T47D (cell line): ENCODE results near the gene LRMDA.

ENCODE experiments used
- DNase-seq, 2 experiments: peaks; one replicate each; pipeline versions ENCODE4 v3.0.0 to v3.0.0-alpha.2; 2011 to 2012; ENCODE audit warnings: low read depth in 1 of 2, low spot score in 1 of 2
- JUND ChIP-seq: IDR thresholded peaks from 2 replicates; pipeline ENCODE4 v1.6.1; 2012; ENCODE audit warnings: low read depth
- in situ Hi-C: cut with HindIII; loops from 2 replicates; pipeline ENCODE4 v1.10.0; 2016; ENCODE audit warnings: low sequenced_read_pairs, low pct_unique_long_range_greater_than_20kb

The LRMDA gene

GRCh38 chr10:76007667-76008181 lies 576.3 kb downstream of the LRMDA start:
- DNase-seq, result no peak
- in situ Hi-C loops, result no loop called here
- no peak for TF ChIP-seq JUND

- in situ Hi-C loops, result no loop called here
- TF ChIP-seq JUND, result no peak
- DNase-seq, result no peak
These were observed 578.1 kb downstream of the LRMDA start for GRCh38 chr10:76009531-76009930.

DNA sequence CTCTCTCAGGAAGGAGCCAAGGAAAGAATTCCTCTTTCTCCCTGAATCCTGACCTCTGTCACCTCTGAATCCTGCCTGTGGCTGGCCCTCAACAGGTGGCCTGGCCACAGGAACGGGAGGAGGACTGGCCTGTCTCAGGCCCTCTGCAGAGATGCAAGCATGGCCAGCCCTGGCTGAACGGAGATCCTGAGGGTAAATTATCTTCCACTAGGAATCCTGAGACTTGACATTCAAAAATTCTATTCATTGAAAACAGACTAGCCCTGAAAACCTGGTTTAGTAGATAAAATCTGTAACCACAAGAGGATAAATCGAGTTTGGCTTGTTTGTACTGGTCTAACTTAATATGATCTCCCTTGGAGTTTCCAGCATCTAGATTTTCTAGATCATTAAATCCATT lies 579.3 kb downstream of the LRMDA start:
- peak in 1 of 2 experiments; percentile 74 for DNase-seq
- in situ Hi-C loops, result no loop called here
- TF ChIP-seq JUND, result no peak

GRCh38 chr10:76012716-76013327 lies 581.4 kb downstream of the LRMDA start:
- in situ Hi-C loops, result no loop called here
- no peak for TF ChIP-seq JUND
- no peak for DNase-seq

DNA sequence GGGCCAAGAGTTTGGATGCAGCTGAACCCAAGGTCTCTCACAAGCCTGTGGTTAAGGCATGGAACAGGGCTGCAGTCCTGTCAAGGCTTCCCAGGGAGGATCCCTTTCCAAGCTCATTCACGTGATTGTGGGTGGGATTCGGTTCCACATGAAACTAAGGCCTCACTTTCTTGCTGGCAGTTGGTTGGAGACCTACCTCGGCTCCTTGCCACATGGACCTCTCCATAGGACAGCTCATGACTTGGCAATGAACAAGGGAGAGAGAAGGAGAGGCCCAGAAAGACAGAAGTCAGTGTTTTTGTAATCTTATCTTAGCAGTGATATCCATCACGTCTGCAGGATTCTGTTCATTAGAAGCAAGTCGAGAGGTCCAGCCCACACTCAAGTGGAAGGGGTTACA lies 583.8 kb downstream of the LRMDA start:
- DNase-seq, result no peak
- in situ Hi-C loops, result no loop called here
- TF ChIP-seq JUND, result no peak

DNA sequence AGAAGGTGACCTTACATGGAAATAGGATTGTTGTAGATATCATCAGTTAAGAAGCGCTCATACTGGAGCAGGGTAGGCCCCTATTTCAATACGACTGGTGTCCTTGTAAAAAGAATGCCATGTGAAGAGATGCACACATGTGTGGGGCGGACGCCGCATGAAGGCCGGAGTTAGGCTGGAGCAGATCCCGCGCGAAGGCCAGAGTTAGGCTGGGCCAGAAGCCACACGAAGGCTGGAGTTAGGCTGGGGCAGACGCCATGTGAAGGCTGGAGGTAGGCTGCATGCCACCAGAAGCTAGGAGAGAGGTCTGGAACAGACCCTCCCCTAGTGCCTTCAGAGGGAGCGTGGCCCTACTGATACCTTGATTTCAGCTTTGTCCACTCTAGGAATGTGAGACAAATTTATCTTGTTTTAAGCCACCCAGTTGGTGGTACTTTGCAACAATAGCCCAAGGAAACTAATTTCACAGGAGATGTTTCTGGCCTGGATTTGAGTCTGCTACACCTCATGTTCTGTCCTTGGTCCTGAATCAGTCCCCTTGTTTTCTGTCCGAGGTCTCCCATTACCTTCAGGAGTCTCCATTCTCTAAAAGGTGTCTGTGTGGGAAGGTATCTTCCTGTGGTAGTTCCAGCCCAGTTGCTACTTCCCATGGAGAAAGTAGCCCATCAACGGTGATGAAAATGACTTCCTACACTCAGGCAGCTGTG lies 585.8 kb downstream of the LRMDA start:
- DNase-seq, result peak; percentile 58 to 60
- TF ChIP-seq JUND, result no peak
- in situ Hi-C loops, result no loop called here

GRCh38 chr10:76017733-76018433 lies 586.5 kb downstream of the LRMDA start:
- no peak for DNase-seq
- TF ChIP-seq JUND, result no peak
- in situ Hi-C loops, result no loop called here

DNA sequence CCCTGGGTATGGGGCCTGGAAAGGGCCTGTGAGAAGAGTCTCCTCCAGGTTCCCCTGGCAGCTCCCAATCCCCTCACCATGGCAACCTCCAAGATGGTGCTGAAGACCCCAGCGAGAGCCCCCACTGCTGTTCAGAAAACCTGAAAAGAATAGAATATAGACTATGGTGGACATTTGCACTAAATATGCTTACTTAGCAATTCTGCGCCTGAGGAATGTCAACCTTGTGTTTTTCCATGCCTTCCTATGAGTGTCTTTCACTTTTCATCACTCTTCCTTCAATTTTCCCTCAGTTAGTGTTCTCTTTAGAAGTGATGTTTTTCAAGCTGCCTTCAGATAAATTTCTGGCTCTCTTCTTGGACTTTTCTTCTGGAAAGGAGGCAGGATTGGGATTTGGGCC lies 589.2 kb downstream of the LRMDA start:
- TF ChIP-seq JUND, result no peak
- in situ Hi-C loops, result no loop called here
- DNase-seq, result no peak

DNA sequence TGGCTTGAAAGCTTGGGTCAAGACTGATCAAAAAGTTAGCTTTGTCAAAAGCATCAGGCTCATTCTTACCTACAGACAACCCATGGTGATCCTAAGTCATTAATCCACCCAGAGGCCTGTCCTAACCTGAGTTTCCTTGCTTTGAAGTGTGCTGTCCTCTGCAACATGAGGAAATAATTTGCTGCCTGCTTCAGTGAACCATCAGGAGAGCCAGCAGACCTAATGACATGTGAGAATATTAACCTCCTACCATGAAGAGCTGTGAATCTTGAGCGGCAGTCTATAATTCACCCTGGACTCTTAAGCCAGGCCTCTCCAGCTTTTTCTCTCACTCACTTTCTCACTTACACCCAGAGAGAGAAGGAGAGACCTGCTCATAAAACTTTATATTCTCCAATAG lies 590.0 kb downstream of the LRMDA start:
- in situ Hi-C loops, result no loop called here
- no peak for DNase-seq
- no peak for TF ChIP-seq JUND

GRCh38 chr10:76022366-76022765 lies 590.9 kb downstream of the LRMDA start:
- no peak for TF ChIP-seq JUND
- in situ Hi-C loops, result no loop called here
- no peak for DNase-seq

GRCh38 chr10:76023007-76023406 lies 591.6 kb downstream of the LRMDA start:
- TF ChIP-seq JUND, result no peak
- in situ Hi-C loops, result no loop called here
- DNase-seq, result no peak

GRCh38 chr10:76024460-76025123 lies 593.2 kb downstream of the LRMDA start:
- in situ Hi-C loops, result no loop called here
- DNase-seq, result no peak
- TF ChIP-seq JUND, result no peak

GRCh38 chr10:76025124-76025477 lies 593.7 kb downstream of the LRMDA start:
- no peak for DNase-seq
- TF ChIP-seq JUND, result no peak
- in situ Hi-C loops, result no loop called here
